CD4-positive, alpha-beta memory T cell (primary cell): ENCODE measurements around the gene SFI1. TPM values are rescaled to one million over a fixed set of nuclear protein-coding genes. Genes with fewer than 3 reads are reported as not detected.

Experiments used
- CTCF ChIA-PET: fragments of 350-600 bp; sonication (Branson Sonifier 250); formaldehyde crosslinking; loops from one replicate; lab custom pipeline; 2021; ENCODE audit warnings: inconsistent platforms; ENCODE audit not compliant: partially characterized antibody; lab: Charles Lee
- POLR2A ChIA-PET: fragments of 350-600 bp; sonication (Branson Sonifier 250); formaldehyde crosslinking; loops from one replicate; lab custom pipeline; 2021; ENCODE audit not compliant: partially characterized antibody; lab: Charles Lee
- DNase-seq, 5 donors: peaks; one replicate each; pipeline versions ENCODE4 v3.0.0 to v3.0.0-alpha.2; 2020 to 2022; ENCODE audit warnings: mixed read lengths in 1 of 5
- H3K27ac ChIP-seq: one replicate; pipeline ENCODE4 v1.7.0; 2013; ENCODE audit warnings: low read depth, low read length
- H3K27me3 ChIP-seq: 2 replicates; pipeline ENCODE4 v1.7.0; 2013; ENCODE audit warnings: mild to moderate bottlenecking, low read length, moderate library complexity; ENCODE audit not compliant: insufficient read depth
- H3K36me3 ChIP-seq: 2 replicates; pipeline ENCODE4 v1.7.0; 2013; ENCODE audit warnings: mild to moderate bottlenecking, low read length, moderate library complexity; ENCODE audit not compliant: insufficient read depth
- H3K4me1 ChIP-seq: 2 replicates; pipeline ENCODE4 v1.7.0; 2013; ENCODE audit warnings: mild to moderate bottlenecking, low read length, moderate library complexity; ENCODE audit not compliant: insufficient read depth
- H3K4me3 ChIP-seq, 2 donors: one replicate each; pipeline ENCODE4 v1.7.0; 2013; ENCODE audit warnings: low read length in 2 of 2, mild to moderate bottlenecking in 1 of 2
- H3K9me3 ChIP-seq, 2 donors: one replicate each; pipeline ENCODE4 v1.7.0; 2013; ENCODE audit warnings: low read length in 2 of 2, control low read depth in 1 of 2; ENCODE audit not compliant: control insufficient read depth in 1 of 2
- H3K27ac Mint-ChIP-seq, 7 donors: one replicate each; pipeline ENCODE4 v1.8.0; 2020 to 2021; ENCODE audit warnings: mixed read lengths in 7 of 7, mild to moderate bottlenecking in 6 of 7, inconsistent platforms in 3 of 7, moderate library complexity in 3 of 7
- H3K27me3 Mint-ChIP-seq, 2 donors: one replicate each; pipeline ENCODE4 v1.8.0; 2020 to 2021; ENCODE audit warnings: mixed read lengths in 2 of 2
- H3K36me3 Mint-ChIP-seq, 2 donors: one replicate each; pipeline ENCODE4 v1.8.0; 2020 to 2021; ENCODE audit warnings: mixed read lengths in 2 of 2, inconsistent platforms in 1 of 2, mild to moderate bottlenecking in 1 of 2
- H3K4me1 Mint-ChIP-seq, 4 donors: one replicate each; pipeline ENCODE4 v1.8.0; 2020 to 2021; ENCODE audit warnings: mixed read lengths in 4 of 4, mild to moderate bottlenecking in 1 of 4
- H3K4me3 Mint-ChIP-seq, 8 donors: one replicate each; pipeline ENCODE4 v1.8.0; 2020 to 2021; ENCODE audit warnings: mixed read lengths in 8 of 8, mild to moderate bottlenecking in 7 of 8, moderate library complexity in 6 of 8, inconsistent platforms in 3 of 8
- H3K9me3 Mint-ChIP-seq, 8 donors: one replicate each; pipeline ENCODE4 v1.8.0; 2020 to 2021; ENCODE audit warnings: mixed read lengths in 8 of 8, mild to moderate bottlenecking in 5 of 8, inconsistent platforms in 3 of 8, moderate library complexity in 1 of 8
- intact Hi-C: fragments of 100-400 bp; cut with micrococcal nuclease; formaldehyde crosslinking; loops from one replicate; pipeline ENCODE4 v1.15.1; 2023
- polyA plus RNA-seq, 2 donors: library from polyadenylated mRNA; unstranded; fragments of 300-500 nt; fragmentation: Illumina TruSeq; gene quantifications; one replicate each; pipeline ENCODE4 v1.2.3, GENCODE V29; 2021
- total RNA-seq, 2 experiments: library from RNA; stranded (reverse); gene quantifications; one replicate each; pipeline ENCODE4 v1.2.3, GENCODE V29; 2021

SFI1 gene
- total and polyA plus RNA-seq, 4 experiments from 2014 or later, result 14.7 to 333 (median 181) TPM

DNA sequence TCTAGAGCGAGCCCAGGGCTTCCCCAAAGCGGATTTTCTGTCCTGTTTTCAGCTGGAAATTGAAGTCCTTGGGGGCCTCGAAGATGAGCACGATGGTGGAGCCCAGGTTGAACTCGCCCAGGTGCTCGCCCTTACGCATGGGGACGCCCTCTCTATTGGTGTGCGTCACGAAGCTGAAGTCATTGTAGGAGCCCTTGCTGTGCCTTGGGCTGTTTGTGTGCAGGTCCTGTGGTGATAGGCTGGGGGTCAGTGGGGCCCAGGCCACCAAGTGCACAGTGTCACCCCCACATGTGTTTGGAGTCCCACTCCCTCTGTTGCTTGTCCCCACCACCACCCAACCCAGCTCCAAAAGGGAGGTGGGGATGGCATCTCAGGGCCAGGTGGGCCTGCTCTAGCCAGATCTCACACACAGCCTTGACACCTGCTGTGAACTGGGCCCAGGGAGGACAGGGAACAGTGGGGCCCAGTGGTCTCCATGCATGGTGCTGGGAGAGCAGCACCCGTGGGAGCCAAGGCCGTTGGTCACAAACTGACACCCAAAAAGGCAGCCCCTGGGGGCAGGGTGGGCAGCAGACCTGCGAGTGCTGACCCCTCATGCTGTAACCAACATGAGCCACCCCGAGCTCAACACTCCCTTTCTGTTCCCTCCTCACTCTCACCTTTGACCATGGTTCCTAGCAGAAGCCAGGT lies 123.4 kb downstream of the SFI1 start:
- DNase-seq, result no peak
- Histone ChIP-seq H3K27me3 (no peaks in the 10 kb centered on the region), H3K36me3 (peaks cover 33% of the 10 kb centered on the region), H3K9me3 (no peaks in the 10 kb centered on the region), H3K4me3 (no peak overlapping the region), H3K27ac (no peak overlapping the region), H3K4me1 (peaks cover 15% of the 10 kb centered on the region)
- Mint-ChIP-seq H3K9me3 (no peaks in the 10 kb centered on the region), H3K27me3 (no peaks in the 10 kb centered on the region), H3K4me3 (peak overlapping the region in 1 of 8 donors; percentile 35), H3K36me3 (peaks cover 7 to 51% of the 10 kb centered on the region in 2 donors), H3K4me1 (peaks cover 10 to 19% (median 16%) of the 10 kb centered on the region in 4 donors), H3K27ac (peak overlapping the region in 4 of 7 donors; percentile 13 to 65 (median 56))
- ChIA-PET POLR2A (interaction anchor here (1.0 to 1.5 kb wide), 2 partner anchors 10 to 42 kb away, joined by 3 to 5 read pairs; partner anchors contain the start of gene PISD), CTCF (interaction anchor here (1.7 kb wide), 1 partner anchor 11 kb away, joined by 3 read pairs; no protein-coding TSS in a partner anchor)
- intact Hi-C loops, result no loop called here

DNA sequence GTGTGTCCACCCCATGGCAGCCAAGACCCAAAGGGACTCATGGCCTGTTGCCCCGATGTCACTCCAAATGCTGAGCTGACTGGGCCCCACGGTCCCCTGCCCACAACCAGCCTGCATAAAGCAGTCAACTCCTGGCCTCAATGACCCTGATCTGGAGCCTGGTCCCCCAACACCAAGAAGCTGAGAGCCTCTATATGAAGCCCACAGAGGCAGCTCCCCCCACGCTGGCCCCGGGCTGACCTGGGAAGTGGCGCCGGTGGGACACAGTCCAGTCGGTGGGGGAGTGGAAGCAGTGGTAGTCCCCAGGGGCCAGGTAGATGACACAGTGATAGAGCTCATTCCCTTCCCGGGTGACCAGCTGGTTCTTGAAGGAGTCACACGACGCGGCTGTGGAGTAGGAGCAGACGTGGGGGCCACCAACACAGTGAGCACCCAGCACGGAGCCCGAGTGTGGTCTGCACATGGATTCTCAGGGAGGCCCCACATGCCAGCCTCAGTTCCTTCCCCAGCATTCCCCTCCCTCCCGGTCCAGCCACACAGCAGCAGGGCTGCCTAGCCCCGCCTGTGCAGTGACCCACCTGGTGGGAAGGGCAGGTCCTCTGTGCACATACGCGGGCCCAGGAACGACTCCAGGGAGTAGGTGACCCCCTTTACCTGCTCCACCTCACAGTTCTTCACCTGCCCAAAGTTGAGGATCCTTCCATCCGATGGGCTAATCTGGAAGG lies 124.6 kb downstream of the SFI1 start:
- Histone ChIP-seq H3K4me3 (no peak overlapping the region), H3K27me3 (no peaks in the 10 kb centered on the region), H3K27ac (no peak overlapping the region), H3K9me3 (no peaks in the 10 kb centered on the region), H3K36me3 (peaks cover 33% of the 10 kb centered on the region), H3K4me1 (peaks cover 6% of the 10 kb centered on the region)
- Mint-ChIP-seq H3K4me3 (no peak overlapping the region), H3K4me1 (peaks cover 4 to 25% (median 9%) of the 10 kb centered on the region in 4 donors), H3K27me3 (no peaks in the 10 kb centered on the region), H3K27ac (peak overlapping the region in 2 of 7 donors; percentile 17 to 41), H3K36me3 (peaks cover 7 to 45% of the 10 kb centered on the region in 2 donors), H3K9me3 (no peaks in the 10 kb centered on the region)
- DNase-seq, result no peak
- intact Hi-C loops, result no loop called here
- ChIA-PET POLR2A (interaction anchor here (1.0 kb wide), 2 partner anchors 9 to 41 kb away, joined by 3 to 5 read pairs; partner anchors contain the start of gene PISD), CTCF (interaction anchor here (1.2 to 1.7 kb wide), 2 partner anchors 12 kb away, joined by 3 to 4 read pairs; no protein-coding TSS in a partner anchor)

DNA sequence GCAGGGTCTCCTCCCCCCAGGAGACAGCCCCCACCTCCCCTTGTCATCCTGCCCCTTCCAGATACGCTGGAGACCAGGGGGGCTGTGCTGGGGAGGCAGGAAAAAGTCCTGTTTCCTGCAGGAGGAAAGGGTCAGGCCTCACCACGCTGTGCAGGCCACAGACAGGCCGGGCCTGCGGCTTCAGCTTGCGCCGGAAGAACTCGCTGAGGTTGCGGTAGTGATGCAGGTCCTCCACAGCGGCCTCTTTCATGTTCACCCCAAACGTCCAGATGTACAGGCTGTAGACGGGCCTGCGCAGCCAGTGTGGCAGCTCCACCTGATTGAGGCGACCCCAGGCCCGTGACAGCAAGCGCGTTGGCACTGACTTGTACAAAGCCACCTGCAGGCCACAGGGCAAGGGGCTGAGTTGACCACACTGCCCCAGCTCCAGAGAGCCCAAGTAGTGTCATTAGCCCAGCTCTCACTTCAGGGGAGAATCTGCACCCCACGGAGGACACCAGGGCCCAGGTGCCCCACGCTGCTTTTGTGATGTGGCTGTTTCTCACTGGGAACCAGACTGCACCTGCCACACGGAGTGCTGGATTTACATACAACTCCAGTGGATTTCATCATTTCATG lies 125.3 kb downstream of the SFI1 start:
- H3K9me3 ChIP-seq, result no peaks in the 10 kb centered on the region
- H3K27ac Mint-ChIP-seq, result peak overlapping the region in 4 of 7 donors; percentile 20 to 74 (median 52)
- peaks cover 4 to 28% (median 5%) of the 10 kb centered on the region in 4 donors for H3K4me1 Mint-ChIP-seq
- H3K36me3 ChIP-seq, result peaks cover 33% of the 10 kb centered on the region
- H3K4me3 Mint-ChIP-seq, result no peak overlapping the region
- H3K9me3 Mint-ChIP-seq, result peaks cover 0 to under 1% (median 0%) of the 10 kb centered on the region in 8 donors
- H3K4me3 ChIP-seq, result no peak overlapping the region
- DNase-seq, result no peak
- peaks cover 7 to 40% of the 10 kb centered on the region in 2 donors for H3K36me3 Mint-ChIP-seq
- no peak overlapping the region for H3K27ac ChIP-seq
- ChIA-PET POLR2A (interaction anchor here (1.0 kb wide), 1 partner anchor 8 kb away, joined by 5 read pairs; no protein-coding TSS in a partner anchor), CTCF (interaction anchor here (1.2 to 2.8 kb wide), 3 partner anchors 11 to 13 kb away, joined by 3 to 9 read pairs (median 4); no protein-coding TSS in a partner anchor)
- H3K4me1 ChIP-seq, result peaks cover 2% of the 10 kb centered on the region
- H3K27me3 Mint-ChIP-seq, result no peaks in the 10 kb centered on the region
- H3K27me3 ChIP-seq, result no peaks in the 10 kb centered on the region
- intact Hi-C loops, result no loop called here

DNA sequence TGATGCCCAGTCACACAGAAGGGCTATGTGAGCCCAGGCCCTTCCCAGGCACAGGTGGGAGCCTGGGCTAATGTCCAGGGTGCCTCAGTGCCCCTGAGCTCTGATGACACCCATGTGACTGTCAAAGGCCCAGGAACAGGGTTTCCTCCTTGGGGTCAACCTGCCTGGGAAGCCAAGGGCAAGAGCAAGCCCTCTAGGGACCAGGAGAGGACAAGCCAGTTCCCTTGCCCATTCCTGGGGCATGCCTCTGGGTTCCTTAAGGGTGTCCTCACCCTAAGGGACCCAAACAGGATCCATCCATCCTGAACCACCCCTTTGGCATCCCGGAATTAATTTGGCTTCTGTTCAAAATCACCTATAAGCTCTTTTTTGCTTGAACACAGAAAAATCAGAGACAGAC lies 126.6 kb downstream of the SFI1 start:
- H3K9me3 Mint-ChIP-seq, result peaks cover 0 to 1% (median 0%) of the 10 kb centered on the region in 8 donors
- peaks cover 15% of the 10 kb centered on the region for H3K4me1 ChIP-seq
- ChIA-PET CTCF (interaction anchor here (1.0 to 2.8 kb wide), 2 partner anchors 11 to 171 kb away, joined by 3 to 9 read pairs; no protein-coding TSS in a partner anchor), POLR2A (interaction anchor here (1.4 kb wide), 1 partner anchor 39 kb away, joined by 4 read pairs; the partner anchor contains the start of gene PISD)
- no peaks in the 10 kb centered on the region for H3K27me3 ChIP-seq
- peaks cover 25% of the 10 kb centered on the region for H3K36me3 ChIP-seq
- H3K4me3 Mint-ChIP-seq, result no peak overlapping the region
- no peak overlapping the region for H3K4me3 ChIP-seq
- H3K9me3 ChIP-seq, result no peaks in the 10 kb centered on the region
- DNase-seq, result no peak
- H3K27ac ChIP-seq, result no peak overlapping the region
- peaks cover 7 to 32% of the 10 kb centered on the region in 2 donors for H3K36me3 Mint-ChIP-seq
- peak overlapping the region in 5 of 7 donors; percentile 10 to 72 (median 52) for H3K27ac Mint-ChIP-seq
- intact Hi-C loops, result no loop called here
- peaks cover 8 to 42% (median 12%) of the 10 kb centered on the region in 4 donors for H3K4me1 Mint-ChIP-seq
- no peaks in the 10 kb centered on the region for H3K27me3 Mint-ChIP-seq

DNA sequence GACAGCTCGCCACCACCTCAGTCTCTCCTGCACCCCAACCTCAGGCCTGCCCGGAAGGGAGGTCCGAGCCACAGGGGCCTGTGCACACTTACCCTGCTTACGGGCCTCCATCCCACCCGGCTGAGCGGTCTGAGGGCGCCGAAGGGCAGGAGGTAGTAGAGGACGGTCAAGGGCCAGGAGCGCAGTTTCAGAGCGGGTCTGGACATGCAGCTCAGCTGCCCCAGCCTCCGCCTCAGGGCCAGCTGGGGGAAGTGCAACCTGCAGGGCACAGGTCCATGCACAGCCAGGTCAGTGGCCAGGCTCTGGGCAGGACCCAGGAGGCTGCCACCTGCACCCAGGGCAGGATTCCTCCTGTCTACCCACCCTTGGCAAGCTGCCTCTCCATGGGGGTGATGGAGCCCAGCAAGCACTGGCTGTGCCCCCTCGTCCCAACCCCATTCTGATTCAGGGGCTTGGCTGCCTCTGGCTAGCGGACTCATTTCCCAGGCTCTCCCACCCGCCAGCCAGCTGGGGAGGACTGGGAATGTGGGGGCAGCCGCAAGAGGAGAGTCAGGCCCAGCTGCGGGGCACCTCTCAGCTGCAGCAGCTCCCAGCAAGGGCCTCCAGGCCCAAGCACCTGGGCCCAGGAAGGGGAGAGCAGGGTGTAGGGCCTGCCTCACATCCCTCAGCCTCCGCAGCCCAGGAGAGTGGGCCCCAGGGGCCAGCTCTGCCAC lies 127.4 kb downstream of the SFI1 start:
- H3K27ac Mint-ChIP-seq, result peak overlapping the region in 1 of 7 donors; percentile 50
- intact Hi-C loops, result no loop called here
- peaks cover 12 to 49% (median 17%) of the 10 kb centered on the region in 4 donors for H3K4me1 Mint-ChIP-seq
- peaks cover 7 to 28% of the 10 kb centered on the region in 2 donors for H3K36me3 Mint-ChIP-seq
- DNase-seq, result no peak
- H3K27ac ChIP-seq, result no peak overlapping the region
- peaks cover 0 to 4% (median 0%) of the 10 kb centered on the region in 8 donors for H3K9me3 Mint-ChIP-seq
- H3K4me1 ChIP-seq, result peaks cover 22% of the 10 kb centered on the region
- H3K27me3 ChIP-seq, result no peaks in the 10 kb centered on the region
- ChIA-PET CTCF (interaction anchor here (1.6 to 2.8 kb wide), 2 partner anchors 10 to 42 kb away, joined by 3 to 9 read pairs; no protein-coding TSS in a partner anchor), POLR2A (interaction anchor here (0.5 to 1.4 kb wide), 2 partner anchors 23 to 38 kb away, joined by 4 read pairs; partner anchors contain the start of gene PISD)
- H3K36me3 ChIP-seq, result peaks cover 25% of the 10 kb centered on the region
- H3K27me3 Mint-ChIP-seq, result no peaks in the 10 kb centered on the region
- H3K4me3 ChIP-seq, result no peak overlapping the region
- no peak overlapping the region for H3K4me3 Mint-ChIP-seq
- no peaks in the 10 kb centered on the region for H3K9me3 ChIP-seq

DNA sequence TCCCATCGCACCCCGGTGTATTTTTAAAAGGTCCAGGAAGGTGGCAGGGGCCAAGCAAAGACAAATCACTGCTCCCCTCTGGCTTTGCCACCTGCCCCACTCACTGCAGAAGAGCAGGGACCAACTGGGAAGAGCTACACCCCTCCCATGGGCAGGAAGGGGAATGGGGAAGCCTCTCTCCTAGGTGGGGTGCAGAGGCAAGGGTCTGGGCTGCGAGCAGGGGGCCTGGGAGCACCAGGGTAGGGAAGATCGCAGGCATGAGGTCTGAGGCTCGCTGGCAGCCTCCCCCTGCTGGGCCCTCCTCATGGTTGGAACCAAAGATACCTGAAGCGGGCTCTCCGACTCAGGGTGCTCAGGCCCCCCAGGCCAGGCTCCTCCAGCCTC lies 128.9 kb downstream of the SFI1 start:
- peak overlapping the region in 1 of 8 donors; percentile 13 for H3K4me3 Mint-ChIP-seq
- no peaks in the 10 kb centered on the region for H3K27me3 Mint-ChIP-seq
- Histone ChIP-seq H3K36me3 (peaks cover 10% of the 10 kb centered on the region), H3K4me3 (no peak overlapping the region), H3K4me1 (peaks cover 36% of the 10 kb centered on the region), H3K9me3 (no peaks in the 10 kb centered on the region), H3K27ac (no peak overlapping the region), H3K27me3 (no peaks in the 10 kb centered on the region)
- no peak for DNase-seq
- peaks cover 19 to 60% (median 27%) of the 10 kb centered on the region in 4 donors for H3K4me1 Mint-ChIP-seq
- ChIA-PET CTCF (interaction anchor here (1.6 kb wide), 1 partner anchor 40 kb away, joined by 3 read pairs; no protein-coding TSS in a partner anchor), POLR2A (interaction anchor here (1.2 kb wide), 1 partner anchor 20 kb away, joined by 3 read pairs; no protein-coding TSS in a partner anchor)
- H3K9me3 Mint-ChIP-seq, result peaks cover 0 to 5% (median 0%) of the 10 kb centered on the region in 8 donors
- H3K27ac Mint-ChIP-seq, result peak overlapping the region in 6 of 7 donors; percentile 22 to 81 (median 50)
- H3K36me3 Mint-ChIP-seq, result peaks cover 0 to 15% of the 10 kb centered on the region in 2 donors
- intact Hi-C loops, result no loop called here
